Activated naive CD8-positive, alpha-beta T cell treated with anti-CD3 and anti-CD28 coated beads, Interleukin-2, amount 10 ng/mL, durations not matched to agents 7 days and 5 days (primary cell): ENCODE data around the gene SFR1. TPM values are rescaled to one million over a fixed set of nuclear protein-coding genes. Genes with fewer than 3 reads are reported as not detected.

Source experiments
- ATAC-seq: fragments of 150-1000 bp; cut with Tn5 transposase; one replicate; pipeline ENCODE4 v1.10.0; 2021; ENCODE audit warnings: low read depth, moderate library complexity
- POLR2A ChIA-PET: fragments of 350-600 bp; sonication (Branson Sonifier 250); formaldehyde crosslinking; loops from one replicate; lab custom pipeline; 2021; ENCODE audit warnings: antibody characterized with exemption; lab: Charles Lee
- DNase-seq: peaks from one replicate; pipeline ENCODE4 v3.0.0; 2021
- H3K27ac Mint-ChIP-seq: one replicate; pipeline ENCODE4 v1.8.0; 2022; ENCODE audit warnings: mild to moderate bottlenecking, mixed read lengths
- H3K27me3 Mint-ChIP-seq: one replicate; pipeline ENCODE4 v1.8.0; 2022; ENCODE audit warnings: mild to moderate bottlenecking, moderate library complexity, mixed read lengths
- H3K36me3 Mint-ChIP-seq: one replicate; pipeline ENCODE4 v1.8.0; 2021; ENCODE audit warnings: mild to moderate bottlenecking, mixed read lengths
- H3K4me1 Mint-ChIP-seq: one replicate; pipeline ENCODE4 v1.8.0; 2021; ENCODE audit warnings: mixed read lengths
- H3K4me3 Mint-ChIP-seq: one replicate; pipeline ENCODE4 v1.8.0; 2022; ENCODE audit warnings: mild to moderate bottlenecking, moderate library complexity, mixed read lengths
- H3K9me3 Mint-ChIP-seq: one replicate; pipeline ENCODE4 v1.8.0; 2021; ENCODE audit warnings: mixed read lengths
- total RNA-seq, 2 experiments: library from RNA; stranded (reverse); gene quantifications; one replicate each; pipeline ENCODE4 v1.2.3, GENCODE V29; 2021

The SFR1 gene, protein sequence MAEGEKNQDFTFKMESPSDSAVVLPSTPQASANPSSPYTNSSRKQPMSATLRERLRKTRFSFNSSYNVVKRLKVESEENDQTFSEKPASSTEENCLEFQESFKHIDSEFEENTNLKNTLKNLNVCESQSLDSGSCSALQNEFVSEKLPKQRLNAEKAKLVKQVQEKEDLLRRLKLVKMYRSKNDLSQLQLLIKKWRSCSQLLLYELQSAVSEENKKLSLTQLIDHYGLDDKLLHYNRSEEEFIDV
- 10 to 100 TPM; 13.3 to 15.7 TPM for total RNA-seq

DNA sequence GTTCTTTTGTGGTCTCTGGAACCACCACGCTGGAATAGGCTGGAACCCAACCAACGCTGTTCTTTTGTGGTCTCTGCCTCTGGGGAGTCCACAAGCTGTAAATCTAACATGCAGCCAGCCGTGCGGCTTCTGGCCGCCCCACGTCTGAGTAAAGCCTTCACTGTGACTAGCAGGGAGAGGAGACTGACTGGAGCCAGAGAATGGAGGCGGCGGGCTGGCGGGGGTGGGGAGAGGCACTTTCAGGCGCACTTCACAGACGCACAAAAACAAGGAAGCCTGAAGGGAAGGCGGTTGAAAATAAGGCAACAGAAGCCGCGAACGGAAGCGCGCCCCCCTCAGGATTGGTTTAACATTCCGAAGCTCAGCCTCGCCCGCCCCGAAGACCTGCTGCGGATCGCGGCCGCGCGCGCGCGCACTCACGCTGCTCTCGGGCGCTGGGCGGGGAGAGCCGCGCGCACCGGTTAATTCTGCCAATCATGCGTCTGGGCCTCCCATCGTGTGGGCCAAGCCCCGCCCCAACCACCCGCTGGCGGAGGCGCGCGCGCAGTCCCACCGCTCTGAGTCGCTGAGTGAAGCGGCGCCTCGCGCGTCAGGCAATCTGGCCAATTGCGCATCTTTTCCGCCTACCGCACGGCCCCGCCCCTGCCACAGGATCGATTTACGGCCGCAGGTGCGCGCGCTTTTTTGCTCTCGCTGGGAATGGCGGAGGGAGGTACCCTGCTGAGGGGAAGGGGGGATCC, at the start of gene SFR1:
Gene SFR1, plus strand, starts transcription at position 687 of the 740 bp plus-strand sequence. Its CDS starts 13 bp downstream, at position 700.
- Mint-ChIP-seq H3K4me3 (peak within 1 kb of the TSS; percentile 96), H3K27me3 (peaks cover 18% of the 10 kb centered on the region), H3K27ac (peak within 1 kb of the TSS; percentile 98), H3K36me3 (peaks cover 8% of the 10 kb centered on the region), H3K4me1 (peaks cover 24% of the 10 kb centered on the region), H3K9me3 (no peaks in the 10 kb centered on the region)
- ATAC-seq (peak; percentile 96), DNase-seq (peak; percentile 99)
- POLR2A ChIA-PET, result interaction anchor here (0.6 to 3.5 kb wide), 27 partner anchors 11 to 428 kb away, joined by 3 to 28 read pairs (median 5); partner anchors contain the start of genes CFAP43, GSTO1, ITPRIP and SLK

DNA sequence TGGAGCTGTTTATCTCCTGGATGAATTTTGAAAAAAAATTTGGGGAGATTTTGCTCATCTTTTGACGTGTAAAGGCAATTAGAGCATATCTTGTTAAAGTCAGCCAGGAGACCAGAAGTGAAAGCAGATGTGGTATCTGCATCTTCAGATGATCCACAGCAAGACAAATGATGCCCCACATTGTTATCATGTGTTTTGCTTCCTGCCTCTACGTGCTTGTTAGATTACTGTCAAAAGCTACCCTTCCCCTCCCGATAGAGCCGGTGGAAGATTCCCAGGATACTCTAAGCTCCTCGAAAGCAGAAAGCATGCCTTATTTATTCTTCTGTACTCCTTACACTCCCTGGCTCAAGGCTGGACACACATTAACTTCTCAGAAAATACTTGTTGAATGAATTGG, 49.2 kb upstream of the SFR1 start:
- peaks cover 4% of the 10 kb centered on the region for H3K27me3 Mint-ChIP-seq
- peaks cover 2% of the 10 kb centered on the region for H3K4me1 Mint-ChIP-seq
- ATAC-seq (no peak), DNase-seq (no peak)
- H3K36me3 Mint-ChIP-seq, result no peaks in the 10 kb centered on the region
- no peak overlapping the region for H3K27ac Mint-ChIP-seq
- H3K9me3 Mint-ChIP-seq, result no peaks in the 10 kb centered on the region
- POLR2A ChIA-PET, result no interaction called here
- no peak overlapping the region for H3K4me3 Mint-ChIP-seq

DNA sequence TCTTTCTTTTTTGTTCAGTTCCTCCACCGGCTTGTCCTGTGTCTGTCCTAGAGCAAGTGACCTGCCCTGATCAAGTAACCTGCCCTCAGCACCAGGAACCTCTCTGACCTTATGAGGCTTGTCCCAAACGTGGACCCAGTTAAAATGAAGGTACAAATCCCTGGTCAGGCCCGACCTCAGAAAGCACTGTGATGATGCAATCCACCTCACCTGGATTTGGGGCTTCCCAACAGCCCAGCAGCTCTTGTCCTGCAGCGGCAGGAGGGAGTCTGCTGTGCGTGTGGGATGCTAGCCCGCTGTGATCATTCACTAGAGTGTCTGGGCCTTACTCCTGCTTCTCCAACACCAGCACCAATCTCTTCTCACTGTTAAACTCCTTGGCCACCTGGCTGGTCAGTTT, 47.5 kb upstream of the SFR1 start:
- no peak overlapping the region for H3K4me3 Mint-ChIP-seq
- POLR2A ChIA-PET, result no interaction called here
- no peak for DNase-seq
- H3K4me1 Mint-ChIP-seq, result peaks cover 4% of the 10 kb centered on the region
- no peaks in the 10 kb centered on the region for H3K36me3 Mint-ChIP-seq
- no peaks in the 10 kb centered on the region for H3K9me3 Mint-ChIP-seq
- no peak for ATAC-seq
- no peak overlapping the region for H3K27ac Mint-ChIP-seq
- H3K27me3 Mint-ChIP-seq, result peaks cover 2% of the 10 kb centered on the region

DNA sequence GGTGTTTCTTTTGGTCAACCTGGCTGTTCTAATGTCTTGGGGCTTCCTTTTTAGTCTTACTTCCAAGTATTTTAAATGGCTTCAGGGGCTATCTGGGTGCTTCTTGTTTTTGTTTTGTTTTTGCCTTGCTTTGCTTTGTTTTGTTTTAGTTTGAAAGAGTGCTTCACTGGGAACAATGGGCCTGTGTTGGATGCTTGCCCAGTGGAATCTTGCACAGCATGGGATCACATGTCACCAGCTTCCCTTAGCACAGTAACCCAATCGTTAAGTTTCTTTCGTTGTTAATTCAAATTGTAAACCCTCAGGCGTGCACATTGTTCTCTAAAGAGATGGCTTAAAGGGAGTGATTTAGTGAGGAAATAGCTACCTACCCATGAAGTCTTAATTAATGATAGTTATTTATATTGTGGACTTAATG, 45.2 kb upstream of the SFR1 start:
- Mint-ChIP-seq H3K4me1 (peaks cover 3% of the 10 kb centered on the region), H3K27me3 (no peaks in the 10 kb centered on the region), H3K36me3 (no peaks in the 10 kb centered on the region), H3K4me3 (no peak overlapping the region), H3K27ac (no peak overlapping the region), H3K9me3 (no peaks in the 10 kb centered on the region)
- ATAC-seq, result no peak
- no peak for DNase-seq
- POLR2A ChIA-PET, result no interaction called here

DNA sequence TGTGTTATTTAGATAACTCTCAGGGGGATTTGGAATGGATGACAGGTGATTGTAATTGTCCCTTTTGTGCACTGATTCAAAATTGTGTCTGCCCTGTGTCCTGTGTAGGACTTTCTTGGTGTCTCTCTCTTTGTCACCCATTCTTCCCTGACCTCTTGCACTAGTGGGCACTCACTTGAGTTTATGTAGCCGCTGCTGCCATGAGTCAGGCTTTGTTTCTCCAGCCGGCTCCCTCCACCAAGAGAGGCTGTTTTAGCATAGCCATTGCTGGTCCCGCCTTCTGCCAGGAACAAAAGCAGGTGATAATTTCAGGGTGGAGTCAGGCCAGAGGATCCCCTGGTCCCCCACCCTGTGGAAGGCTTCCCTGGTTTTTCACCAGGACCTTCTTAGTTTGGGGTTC, 44.7 kb upstream of the SFR1 start:
- Mint-ChIP-seq H3K27ac (no peak overlapping the region), H3K36me3 (no peaks in the 10 kb centered on the region), H3K4me1 (peaks cover 2% of the 10 kb centered on the region), H3K9me3 (no peaks in the 10 kb centered on the region), H3K27me3 (no peaks in the 10 kb centered on the region), H3K4me3 (no peak overlapping the region)
- POLR2A ChIA-PET, result interaction anchor here (1.4 kb wide), 1 partner anchor 44 kb away, joined by 3 read pairs; no protein-coding TSS in a partner anchor
- ATAC-seq (no peak), DNase-seq (no peak)

DNA sequence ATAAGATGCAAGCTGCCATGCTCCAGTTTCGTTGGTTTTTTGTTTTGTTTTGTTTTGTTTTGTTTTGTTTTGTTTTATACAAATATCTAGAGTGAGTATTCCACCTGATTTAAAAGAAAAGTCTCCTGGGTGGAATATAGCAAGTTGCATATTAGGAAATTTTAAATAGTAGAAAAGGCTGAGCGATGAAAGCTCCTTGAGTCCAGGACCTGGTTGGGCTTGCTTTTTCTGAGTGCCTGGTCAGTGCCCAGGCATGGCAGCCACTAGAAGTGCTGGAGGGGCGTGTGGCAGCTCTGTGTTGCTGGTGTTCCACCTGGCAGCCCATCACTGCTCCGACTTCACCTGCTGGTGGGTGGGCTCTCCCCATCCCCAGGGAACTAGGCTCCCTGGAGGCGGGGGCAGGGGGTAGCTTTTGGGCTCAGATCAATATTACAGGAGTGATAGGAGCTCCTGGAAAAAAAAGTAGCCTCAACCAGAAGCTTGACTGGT, 44.3 kb upstream of the SFR1 start:
- Mint-ChIP-seq H3K4me3 (no peak overlapping the region), H3K27me3 (no peaks in the 10 kb centered on the region), H3K27ac (no peak overlapping the region), H3K36me3 (no peaks in the 10 kb centered on the region), H3K9me3 (no peaks in the 10 kb centered on the region), H3K4me1 (peaks cover 2% of the 10 kb centered on the region)
- POLR2A ChIA-PET, result interaction anchor here (1.4 kb wide), 1 partner anchor 43 kb away, joined by 3 read pairs; no protein-coding TSS in a partner anchor
- no peak for DNase-seq
- no peak for ATAC-seq

DNA sequence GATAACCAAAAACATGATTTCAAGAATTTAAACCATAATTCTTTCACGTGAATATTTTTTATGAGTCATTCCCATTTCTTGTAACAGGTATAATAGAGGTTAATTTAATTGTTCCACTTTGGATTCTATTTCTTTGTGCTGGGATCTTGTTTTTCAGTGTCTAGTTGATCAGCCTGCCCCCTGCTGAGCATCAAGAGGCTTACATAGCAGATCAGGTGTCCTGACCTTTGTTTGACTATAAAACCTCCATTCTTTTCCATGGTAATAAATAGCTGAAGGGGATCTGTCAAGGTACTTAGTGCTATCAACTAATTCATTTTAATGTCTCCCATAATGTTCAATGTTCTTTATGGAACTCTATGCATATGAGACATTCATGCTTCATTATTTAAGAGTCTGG, 41.2 kb upstream of the SFR1 start:
- POLR2A ChIA-PET, result no interaction called here
- no peak overlapping the region for H3K27ac Mint-ChIP-seq
- no peaks in the 10 kb centered on the region for H3K36me3 Mint-ChIP-seq
- no peak for ATAC-seq
- no peak for DNase-seq
- peaks cover 3% of the 10 kb centered on the region for H3K4me1 Mint-ChIP-seq
- H3K27me3 Mint-ChIP-seq, result no peaks in the 10 kb centered on the region
- no peaks in the 10 kb centered on the region for H3K9me3 Mint-ChIP-seq
- no peak overlapping the region for H3K4me3 Mint-ChIP-seq

DNA sequence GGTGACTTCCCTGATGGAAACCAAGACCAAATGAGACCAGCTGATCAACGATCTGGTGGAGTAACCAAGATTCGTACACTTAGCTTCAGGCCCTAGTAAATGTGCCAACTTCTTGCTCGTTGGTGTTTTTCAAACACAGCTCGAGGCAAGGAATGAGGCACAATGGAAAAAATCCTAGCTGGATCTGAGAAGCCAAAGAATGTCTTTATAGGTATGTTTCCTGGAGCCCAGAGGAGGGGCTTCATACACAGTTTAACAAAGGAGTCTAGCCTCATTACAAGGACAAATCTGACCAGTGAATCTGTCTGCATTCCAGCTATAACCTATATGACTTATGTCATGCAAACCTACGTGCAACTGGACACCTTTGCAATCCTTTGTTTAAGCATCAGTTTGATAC, 40.0 kb upstream of the SFR1 start:
- Mint-ChIP-seq H3K27ac (no peak overlapping the region), H3K36me3 (no peaks in the 10 kb centered on the region), H3K4me1 (peaks cover 3% of the 10 kb centered on the region), H3K27me3 (no peaks in the 10 kb centered on the region), H3K9me3 (no peaks in the 10 kb centered on the region), H3K4me3 (no peak overlapping the region)
- POLR2A ChIA-PET, result no interaction called here
- DNase-seq (no peak), ATAC-seq (no peak)

DNA sequence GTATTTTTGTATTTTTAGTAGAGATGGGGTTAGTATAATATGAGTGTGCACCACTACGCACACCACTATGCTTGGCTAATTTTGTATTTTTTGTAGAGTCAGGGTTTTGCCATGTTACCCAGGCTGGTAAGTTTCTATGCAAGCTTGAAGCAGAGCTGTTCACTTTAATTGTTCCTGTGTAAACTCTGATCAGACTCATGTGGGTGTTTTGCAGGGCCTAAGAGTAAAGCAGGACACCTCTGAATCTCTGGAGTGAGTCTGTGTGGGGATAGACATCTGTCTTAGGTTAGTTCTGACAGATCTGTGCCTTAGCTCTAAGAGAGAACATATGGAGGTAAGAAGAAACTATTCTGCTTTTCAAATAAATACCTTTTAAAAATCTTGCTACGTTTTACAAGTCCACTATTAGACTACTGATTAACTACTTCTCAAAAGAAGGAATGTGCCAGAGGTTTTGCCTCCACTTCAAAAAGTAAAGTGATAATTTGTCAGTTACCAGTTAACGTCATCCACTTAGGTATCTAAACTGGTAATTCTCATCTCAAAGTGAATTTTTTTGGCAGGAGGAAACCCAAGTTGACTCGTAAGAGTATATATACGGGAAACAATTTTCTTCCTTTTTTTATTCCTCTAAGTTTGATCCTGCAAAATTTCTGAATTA, 37.4 kb upstream of the SFR1 start:
- POLR2A ChIA-PET, result no interaction called here
- Mint-ChIP-seq H3K4me3 (no peak overlapping the region), H3K4me1 (peaks cover 1% of the 10 kb centered on the region), H3K9me3 (no peaks in the 10 kb centered on the region), H3K36me3 (no peaks in the 10 kb centered on the region), H3K27me3 (peaks cover 2% of the 10 kb centered on the region), H3K27ac (no peak overlapping the region)
- DNase-seq (no peak), ATAC-seq (no peak)

DNA sequence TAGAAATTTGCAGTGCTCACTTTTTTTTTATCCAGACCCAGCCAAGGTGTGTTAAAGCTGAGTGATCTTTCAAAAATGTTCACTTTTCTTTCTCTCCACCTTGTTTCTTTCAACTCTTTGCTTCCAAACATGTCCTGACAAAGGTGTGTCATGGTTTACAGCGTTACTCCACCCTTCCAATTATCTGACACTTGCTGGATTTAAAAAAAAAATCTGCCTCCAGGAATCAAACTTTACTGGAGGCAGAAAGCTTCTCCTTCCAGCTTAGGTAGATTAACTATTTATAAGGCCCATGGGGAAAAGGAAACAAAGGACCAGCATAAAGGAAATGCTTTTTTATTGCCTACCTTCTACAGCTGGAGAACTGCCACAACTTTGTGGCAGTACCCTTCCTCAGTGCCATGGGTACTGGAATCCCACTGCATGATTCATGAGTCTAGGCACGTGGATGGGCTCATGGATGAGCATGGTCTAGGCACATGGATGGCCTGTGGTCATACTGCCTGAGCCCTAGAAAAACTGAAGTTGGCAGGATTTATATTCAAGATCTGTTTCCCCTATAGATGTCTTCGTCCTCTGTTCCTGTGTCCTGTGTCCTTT, 36.1 kb upstream of the SFR1 start, which contains the start of gene COL17A1:
Gene COL17A1, minus strand, starts transcription at position 80 of the 600 bp plus-strand sequence. CDS start 5,207 bp downstream, outside the sequence.
- Mint-ChIP-seq H3K36me3 (no peaks in the 10 kb centered on the region), H3K9me3 (no peaks in the 10 kb centered on the region), H3K27me3 (peaks cover 2% of the 10 kb centered on the region), H3K27ac (no peak within 1 kb of the TSS), H3K4me3 (no peak within 1 kb of the TSS), H3K4me1 (peaks cover 1% of the 10 kb centered on the region)
- POLR2A ChIA-PET, result interaction anchor here (0.6 kb wide), 1 partner anchor 158 kb away, joined by 3 read pairs; no protein-coding TSS in a partner anchor
- no peak for ATAC-seq
- DNase-seq, result no peak

DNA sequence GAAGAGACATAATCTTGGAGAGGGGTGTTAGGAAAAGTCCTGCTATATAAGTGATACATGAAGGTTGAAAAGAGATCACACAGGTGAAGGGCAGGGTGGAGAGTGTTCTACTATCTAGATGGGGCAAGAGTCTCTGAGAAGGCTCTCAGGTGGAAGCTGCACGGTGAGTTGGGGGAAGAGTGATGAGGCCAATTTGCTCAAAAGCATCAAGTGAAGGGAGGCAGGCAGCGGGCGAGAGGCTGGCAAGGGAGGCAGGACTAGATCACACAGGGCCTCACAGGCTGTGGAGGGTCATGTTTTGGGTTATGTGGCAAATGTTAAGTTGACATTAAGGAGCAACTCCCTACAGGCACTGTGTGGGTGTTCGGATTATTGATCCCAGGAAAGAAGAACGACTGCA, 33.7 kb upstream of the SFR1 start:
- no peak for ATAC-seq
- Mint-ChIP-seq H3K4me3 (no peak overlapping the region), H3K4me1 (peaks cover 1% of the 10 kb centered on the region), H3K36me3 (no peaks in the 10 kb centered on the region), H3K9me3 (no peaks in the 10 kb centered on the region), H3K27me3 (peaks cover 2% of the 10 kb centered on the region), H3K27ac (no peak overlapping the region)
- POLR2A ChIA-PET, result no interaction called here
- no peak for DNase-seq

DNA sequence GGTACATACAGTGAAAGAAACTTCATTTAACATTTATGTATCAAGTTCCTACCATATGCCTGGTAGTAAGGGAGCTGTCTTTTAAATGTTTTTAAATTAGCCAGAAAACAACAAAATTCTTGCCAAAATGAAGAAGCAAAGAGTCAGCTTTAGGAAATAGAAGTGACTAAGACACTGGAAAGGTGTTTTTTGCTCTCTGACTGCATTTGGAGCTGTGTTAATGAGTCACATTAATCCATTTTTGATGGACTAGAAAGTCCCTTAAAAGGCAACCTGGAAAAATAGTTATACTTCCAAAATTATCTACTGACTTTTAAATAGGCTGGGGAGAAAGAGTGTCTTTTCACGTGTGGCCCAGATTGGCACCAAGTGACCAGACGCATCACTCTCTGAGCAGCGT, 32.4 kb upstream of the SFR1 start:
- ATAC-seq (no peak), DNase-seq (no peak)
- POLR2A ChIA-PET, result interaction anchor here (0.6 kb wide), 1 partner anchor 204 kb away, joined by 3 read pairs; no protein-coding TSS in a partner anchor
- Mint-ChIP-seq H3K4me1 (peaks cover 1% of the 10 kb centered on the region), H3K27me3 (peaks cover 2% of the 10 kb centered on the region), H3K36me3 (no peaks in the 10 kb centered on the region), H3K9me3 (no peaks in the 10 kb centered on the region), H3K27ac (no peak overlapping the region), H3K4me3 (no peak overlapping the region)

DNA sequence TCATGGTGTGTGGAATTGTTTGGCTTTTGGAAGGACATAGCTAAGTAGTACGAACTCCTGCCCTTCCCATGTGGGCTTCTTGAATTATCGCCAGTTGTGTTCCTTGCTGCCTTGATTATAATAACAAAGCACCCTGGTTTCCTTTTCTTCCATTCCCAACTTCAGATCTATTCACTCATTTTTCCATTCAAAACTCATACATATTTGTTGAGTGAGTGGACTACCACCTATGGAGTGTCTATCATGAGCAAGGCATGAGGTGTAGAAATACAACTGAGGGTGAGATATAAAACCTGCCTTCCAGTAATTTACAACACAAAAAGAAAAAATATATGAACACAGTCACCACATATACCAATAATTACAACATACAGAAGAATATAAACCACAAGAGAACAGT, 31.4 kb upstream of the SFR1 start:
- no peak for ATAC-seq
- Mint-ChIP-seq H3K36me3 (no peaks in the 10 kb centered on the region), H3K4me3 (no peak overlapping the region), H3K27ac (no peak overlapping the region), H3K9me3 (no peaks in the 10 kb centered on the region), H3K27me3 (peaks cover 2% of the 10 kb centered on the region), H3K4me1 (peaks cover under 1% of the 10 kb centered on the region)
- POLR2A ChIA-PET, result no interaction called here
- DNase-seq, result no peak
